ENCODE results near the gene PRRG4.

- TF ChIP-seq CTCF (IDR thresholded peaks at IDR 0.05) (no peak), ZFX (IDR thresholded peaks at IDR 0.05; ENCODE audit: borderline replicate concordance) (no peak)
Observed at GRCh38 chr11:32829680-32830412, at the start of gene PRRG4.
